Type B pancreatic cell (in vitro differentiated cells): ENCODE measurements around the gene ALDH1A1. TPM values are rescaled to one million over a fixed set of nuclear protein-coding genes. Genes with fewer than 3 reads are reported as not detected.

ENCODE experiments used
- DNase-seq: peaks from one replicate; pipeline ENCODE4 v3.0.0; 2021; ENCODE audit warnings: mixed read lengths; ENCODE audit not compliant: unreplicated experiment; ENCODE audit errors: extremely low spot score
- H3K27ac Mint-ChIP-seq: 2 replicates; pipeline ENCODE4 v1.8.0; 2021; ENCODE audit warnings: mild to moderate bottlenecking, mixed read lengths
- H3K27me3 Mint-ChIP-seq: 2 replicates; pipeline ENCODE4 v1.8.0; 2021; ENCODE audit warnings: mixed read lengths
- H3K36me3 Mint-ChIP-seq: 2 replicates; pipeline ENCODE4 v1.8.0; 2021; ENCODE audit warnings: mixed read lengths
- H3K4me1 Mint-ChIP-seq: one replicate; pipeline ENCODE4 v1.8.0; 2021; ENCODE audit warnings: mixed read lengths; ENCODE audit not compliant: unreplicated experiment
- H3K4me3 Mint-ChIP-seq: 2 replicates; pipeline ENCODE4 v1.8.0; 2021; ENCODE audit warnings: mild to moderate bottlenecking, mixed read lengths
- H3K9me3 Mint-ChIP-seq: 2 replicates; pipeline ENCODE4 v1.8.0; 2021; ENCODE audit warnings: mixed read lengths
- total RNA-seq: library from RNA; stranded (reverse); gene quantifications from 2 replicates; pipeline ENCODE4 v1.2.1, GENCODE V29; 2021; ENCODE audit warnings: low replicate concordance
- TF ChIP-seq, protein P1 (sequence below): fragments of 200-600 bp; sonication (generic); conservative IDR thresholded peaks from 2 replicates; pipeline ENCODE4 v1.5.0; 2021; ENCODE audit warnings: antibody characterized with exemption, mild to moderate bottlenecking

ALDH1A1 gene
- total RNA-seq, 1 donor from 2014 or later: 242 TPM

DNA sequence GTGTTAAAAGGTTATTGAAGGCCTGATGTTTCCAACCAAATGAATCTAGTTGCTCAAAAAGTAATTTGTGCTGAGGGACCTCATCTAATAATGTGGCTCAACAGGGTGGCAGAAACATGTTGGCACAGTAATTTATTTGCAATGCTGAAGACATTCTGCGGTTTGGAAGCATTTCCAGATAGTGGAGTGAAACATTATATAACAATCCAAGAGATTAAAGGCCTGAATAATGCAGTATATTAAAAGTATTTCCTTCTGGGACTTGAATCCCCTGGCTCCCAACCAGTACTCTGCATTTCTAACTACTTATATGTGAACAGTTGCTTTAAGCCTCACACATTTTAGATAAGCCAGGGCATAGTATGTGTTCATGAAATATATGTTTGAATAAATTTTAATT, 25.9 kb upstream of the ALDH1A1 start:
- Mint-ChIP-seq H3K4me1 (peaks cover 20% of the 10 kb centered on the region), H3K27ac (no peak overlapping the region), H3K9me3 (no peaks in the 10 kb centered on the region), H3K27me3 (no peaks in the 10 kb centered on the region), H3K36me3 (no peaks in the 10 kb centered on the region), H3K4me3 (no peak overlapping the region)
- DNase-seq: no peak
- TF ChIP-seq, protein P1, sequence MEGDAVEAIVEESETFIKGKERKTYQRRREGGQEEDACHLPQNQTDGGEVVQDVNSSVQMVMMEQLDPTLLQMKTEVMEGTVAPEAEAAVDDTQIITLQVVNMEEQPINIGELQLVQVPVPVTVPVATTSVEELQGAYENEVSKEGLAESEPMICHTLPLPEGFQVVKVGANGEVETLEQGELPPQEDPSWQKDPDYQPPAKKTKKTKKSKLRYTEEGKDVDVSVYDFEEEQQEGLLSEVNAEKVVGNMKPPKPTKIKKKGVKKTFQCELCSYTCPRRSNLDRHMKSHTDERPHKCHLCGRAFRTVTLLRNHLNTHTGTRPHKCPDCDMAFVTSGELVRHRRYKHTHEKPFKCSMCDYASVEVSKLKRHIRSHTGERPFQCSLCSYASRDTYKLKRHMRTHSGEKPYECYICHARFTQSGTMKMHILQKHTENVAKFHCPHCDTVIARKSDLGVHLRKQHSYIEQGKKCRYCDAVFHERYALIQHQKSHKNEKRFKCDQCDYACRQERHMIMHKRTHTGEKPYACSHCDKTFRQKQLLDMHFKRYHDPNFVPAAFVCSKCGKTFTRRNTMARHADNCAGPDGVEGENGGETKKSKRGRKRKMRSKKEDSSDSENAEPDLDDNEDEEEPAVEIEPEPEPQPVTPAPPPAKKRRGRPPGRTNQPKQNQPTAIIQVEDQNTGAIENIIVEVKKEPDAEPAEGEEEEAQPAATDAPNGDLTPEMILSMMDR: no peak

DNA sequence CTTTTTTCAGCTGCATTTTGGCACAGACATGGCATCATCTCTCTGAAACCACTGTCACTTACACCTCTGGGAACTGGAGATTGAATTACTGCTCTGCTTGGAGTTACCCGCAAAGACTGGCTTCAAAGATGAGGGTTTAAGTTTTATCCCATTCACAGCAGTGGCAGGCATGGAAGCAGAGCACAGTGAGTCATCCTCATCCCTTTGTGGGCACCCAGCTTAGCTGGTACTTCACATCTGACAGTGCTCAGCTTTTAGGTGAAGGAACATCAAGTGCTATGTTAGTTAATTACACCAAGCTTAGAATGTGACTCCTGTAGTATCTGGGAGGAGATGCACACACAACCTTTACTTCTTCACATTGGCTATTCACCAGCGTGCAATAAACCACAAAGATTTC, 24.8 kb upstream of the ALDH1A1 start:
- TF ChIP-seq, protein P1: no peak
- no peak overlapping the region for H3K4me3 Mint-ChIP-seq
- no peak for DNase-seq
- H3K36me3 Mint-ChIP-seq: no peaks in the 10 kb centered on the region
- H3K9me3 Mint-ChIP-seq: no peaks in the 10 kb centered on the region
- no peaks in the 10 kb centered on the region for H3K27me3 Mint-ChIP-seq
- peaks cover 12% of the 10 kb centered on the region for H3K4me1 Mint-ChIP-seq
- H3K27ac Mint-ChIP-seq: no peak overlapping the region

DNA sequence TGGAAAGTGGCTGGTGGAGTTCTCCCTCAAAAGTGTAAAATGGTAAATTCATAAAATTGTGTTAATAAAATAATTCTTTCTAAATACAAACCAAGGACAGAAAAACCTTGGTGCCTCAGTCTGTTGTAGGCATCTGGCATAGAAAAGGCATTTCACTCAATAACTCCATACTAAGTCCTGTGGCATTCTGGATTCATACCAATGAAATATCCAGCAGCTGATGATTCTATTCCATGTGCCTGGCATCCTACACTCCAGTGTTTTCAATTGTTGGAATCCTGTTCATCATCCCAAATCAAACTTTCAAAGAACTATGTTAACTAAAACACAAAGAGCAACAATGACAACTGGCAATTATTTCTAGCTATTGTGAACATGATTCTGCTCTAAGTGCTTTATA, 21.6 kb upstream of the ALDH1A1 start:
- Mint-ChIP-seq H3K27me3 (no peaks in the 10 kb centered on the region), H3K4me3 (no peak overlapping the region), H3K27ac (no peak overlapping the region), H3K4me1 (no peaks in the 10 kb centered on the region), H3K9me3 (no peaks in the 10 kb centered on the region), H3K36me3 (no peaks in the 10 kb centered on the region)
- no peak for DNase-seq
- TF ChIP-seq, protein P1: no peak

DNA sequence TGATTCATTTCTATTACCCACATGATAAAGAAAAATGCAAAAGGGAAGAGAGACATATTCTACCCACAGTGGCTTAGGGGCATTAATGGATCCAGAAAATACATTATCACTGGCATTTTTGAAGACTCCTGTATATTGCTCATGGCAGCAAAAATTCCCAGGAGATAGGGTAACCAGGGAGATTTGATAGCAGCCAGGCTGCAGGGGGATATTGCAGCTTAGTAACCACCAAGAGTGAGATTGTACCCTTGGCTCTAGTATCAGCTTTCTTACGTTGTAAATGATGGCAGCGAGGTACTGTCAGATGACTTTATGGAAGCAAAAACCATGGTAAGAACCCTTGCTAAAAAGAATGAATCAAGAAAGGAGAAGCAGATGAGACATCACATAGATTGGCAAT, 19.8 kb upstream of the ALDH1A1 start:
- DNase-seq: no peak
- no peak overlapping the region for H3K27ac Mint-ChIP-seq

DNA sequence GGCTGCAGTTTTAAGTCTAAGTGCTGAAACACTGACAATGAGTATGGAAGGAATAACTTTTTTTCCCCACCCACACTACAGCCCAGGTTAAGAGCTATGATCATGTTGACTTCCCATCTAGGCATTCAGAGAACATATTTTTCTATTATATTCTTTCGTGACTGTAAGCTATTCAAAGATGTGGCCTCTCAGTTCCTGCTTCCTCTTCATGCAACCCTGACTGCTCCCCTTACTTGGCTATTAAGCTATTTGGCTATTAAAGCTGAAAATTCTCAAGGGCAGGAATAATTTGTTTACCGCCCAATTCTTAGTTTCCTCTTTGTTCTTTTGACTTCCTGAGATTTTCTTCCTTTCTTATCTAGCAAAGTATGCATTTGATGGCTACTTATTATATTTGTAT, 18.6 kb upstream of the ALDH1A1 start:
- DNase-seq: no peak
- Mint-ChIP-seq H3K9me3 (no peaks in the 10 kb centered on the region), H3K27ac (no peak overlapping the region), H3K36me3 (no peaks in the 10 kb centered on the region), H3K4me3 (no peak overlapping the region), H3K27me3 (no peaks in the 10 kb centered on the region), H3K4me1 (no peaks in the 10 kb centered on the region)
- TF ChIP-seq, protein P1: no peak

More for the DNA sequence above, 19.8 kb upstream of the ALDH1A1 start:
- Mint-ChIP-seq H3K27me3 (no peaks in the 10 kb centered on the region), H3K4me1 (no peaks in the 10 kb centered on the region), H3K36me3 (no peaks in the 10 kb centered on the region), H3K4me3 (no peak overlapping the region), H3K9me3 (no peaks in the 10 kb centered on the region)
- TF ChIP-seq, protein P1: no peak

DNA sequence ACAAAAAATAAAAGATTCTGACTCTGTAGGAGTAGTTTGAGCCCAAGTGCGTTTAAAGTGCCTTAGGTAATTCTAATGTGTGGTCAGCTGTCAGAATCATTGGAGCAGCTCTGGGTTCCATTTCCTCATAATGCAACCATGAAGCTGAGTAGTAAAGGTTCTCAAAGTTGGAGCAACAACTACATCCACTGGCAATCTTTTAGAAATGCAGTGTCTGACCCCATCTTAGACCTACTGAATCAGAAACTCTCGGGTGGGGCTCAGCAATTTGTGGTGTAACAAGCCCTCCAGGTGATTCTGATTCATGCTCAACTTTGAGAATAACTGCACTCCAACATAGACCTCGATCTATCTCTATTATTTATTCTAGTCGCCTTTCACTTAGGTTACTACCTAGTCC, 7.6 kb upstream of the ALDH1A1 start:
- Mint-ChIP-seq H3K27ac (no peak overlapping the region), H3K4me1 (no peaks in the 10 kb centered on the region), H3K27me3 (no peaks in the 10 kb centered on the region), H3K9me3 (no peaks in the 10 kb centered on the region), H3K4me3 (no peak overlapping the region), H3K36me3 (no peaks in the 10 kb centered on the region)
- DNase-seq: no peak
- TF ChIP-seq, protein P1: no peak
